Activated CD8-positive, alpha-beta memory T cell treated with anti-CD3 and anti-CD28 coated beads, Interleukin-2, amount 50 U/mL, for 1 hour (primary cell): ENCODE data around the gene SETD1B.
"Not testable (repeated sequence)": the region's sequence is repeated elsewhere in the genome, so short reads cannot be mapped to it uniquely, and the experiment has no call there.

Source experiments
- DNase-seq: peaks from one replicate; pipeline ENCODE4 v3.0.0-alpha.2; 2020; ENCODE audit errors: extremely low read depth

The SETD1B gene

DNA sequence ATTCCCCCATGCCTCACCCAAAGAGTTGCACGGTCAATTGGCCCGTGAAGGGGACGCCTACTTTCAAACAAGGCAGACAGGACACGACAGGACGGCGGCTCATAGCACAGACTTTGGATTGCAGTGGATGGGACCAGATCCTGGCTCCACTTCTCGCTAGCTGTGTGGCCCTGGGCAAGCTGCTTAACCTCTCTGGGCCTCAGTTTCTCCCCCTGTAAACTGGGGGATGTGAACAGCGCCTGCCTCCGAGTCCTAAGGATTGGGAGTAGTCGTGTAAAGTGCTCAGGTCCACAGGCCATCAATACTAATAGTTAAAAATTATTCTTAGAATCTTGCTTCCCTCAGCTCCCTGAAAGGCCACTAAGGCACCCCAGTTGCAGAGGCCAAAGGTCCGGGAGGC is 23.4 kb upstream of the SETD1B start:
- no peak for DNase-seq

DNA sequence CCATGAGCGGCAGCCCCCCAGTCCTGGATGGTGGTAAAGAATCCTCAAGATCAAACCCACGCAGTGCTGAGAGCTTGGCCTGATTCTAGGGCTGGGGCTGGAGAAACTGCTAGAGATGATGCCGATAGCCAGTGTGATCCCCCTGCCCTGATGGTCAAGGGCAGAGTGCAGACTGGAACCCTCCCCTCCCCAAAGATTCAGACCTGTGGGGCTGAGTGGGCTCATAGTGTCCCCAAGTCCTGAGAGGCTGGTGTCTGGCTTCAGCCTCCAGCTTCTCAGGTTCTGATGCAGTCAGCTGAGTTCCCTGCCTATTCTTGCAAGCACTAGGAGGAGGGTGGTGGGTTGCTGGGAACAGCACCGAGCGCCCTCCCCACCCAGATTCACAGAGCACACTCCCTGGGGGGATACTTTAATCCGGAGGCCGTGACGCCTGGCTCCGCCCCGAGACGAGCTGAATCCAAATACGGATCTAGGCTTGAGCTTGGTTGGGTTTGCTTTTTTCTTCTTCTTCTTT is 22.3 kb upstream of the SETD1B start:
- no peak for DNase-seq

DNA sequence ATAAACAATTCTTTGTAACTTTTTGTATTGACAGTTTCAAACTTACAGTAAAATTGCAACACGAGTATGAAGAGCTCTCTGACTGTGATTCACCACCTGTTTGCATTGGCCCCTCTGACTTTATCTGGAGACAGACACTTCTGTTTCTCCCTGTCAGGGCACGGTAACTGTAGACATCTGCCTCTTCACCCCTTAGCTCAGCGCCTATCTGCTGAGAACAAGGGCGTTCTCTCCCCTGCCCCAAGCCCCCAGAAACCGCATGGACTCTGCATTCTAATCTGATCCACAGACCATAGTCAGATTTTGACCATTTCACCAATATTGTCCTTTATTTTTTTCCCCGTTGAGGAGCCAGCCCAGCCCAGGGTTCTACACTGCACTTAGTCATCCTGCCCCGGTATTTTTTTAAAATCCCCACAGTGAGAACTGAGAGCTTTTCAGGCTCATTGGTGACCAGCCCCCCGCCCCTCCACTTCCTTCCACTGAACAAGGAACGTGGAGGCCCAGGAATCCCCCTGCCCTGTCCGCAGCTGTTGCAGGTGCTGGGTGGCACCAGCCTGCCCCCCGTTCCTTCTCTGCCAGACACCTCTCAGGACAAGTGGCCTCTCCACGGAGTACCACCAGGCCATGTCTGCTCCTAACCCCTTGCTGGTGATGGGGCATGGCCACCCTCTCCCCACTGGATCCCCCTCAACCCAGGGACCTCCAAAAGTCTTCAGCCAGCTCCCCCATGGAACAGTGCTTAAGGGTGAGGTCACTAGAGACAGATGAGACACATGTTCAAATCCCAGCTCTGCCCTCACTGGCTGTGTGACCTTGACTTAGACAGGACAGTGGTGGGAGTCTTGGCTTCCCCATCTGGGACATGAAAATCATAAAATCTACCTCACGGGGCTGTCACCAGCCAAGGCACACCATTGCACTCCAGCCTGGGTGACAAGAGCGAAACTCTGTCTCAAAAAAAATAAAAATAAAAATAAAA is 21.5 kb upstream of the SETD1B start:
- no peak for DNase-seq

DNA sequence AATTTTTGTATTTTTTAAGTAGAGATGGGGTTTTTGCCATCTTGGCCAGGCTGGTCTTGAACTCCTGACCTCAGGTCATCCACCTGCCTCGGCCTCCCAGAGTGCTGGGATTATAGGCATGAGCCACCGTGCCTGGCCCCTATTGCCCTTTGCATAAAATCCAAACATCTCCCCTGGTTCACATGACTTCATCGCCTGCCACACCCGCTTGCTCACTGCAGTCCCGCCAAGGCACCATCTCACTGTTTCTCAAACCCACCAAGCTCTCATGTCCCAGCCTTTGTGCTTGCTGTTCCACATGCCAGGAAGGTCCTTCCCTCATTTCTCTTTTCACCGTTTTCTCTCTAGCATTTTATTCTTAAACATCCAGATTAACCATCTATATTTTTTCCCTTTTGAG is 20.0 kb upstream of the SETD1B start:
- no peak for DNase-seq

DNA sequence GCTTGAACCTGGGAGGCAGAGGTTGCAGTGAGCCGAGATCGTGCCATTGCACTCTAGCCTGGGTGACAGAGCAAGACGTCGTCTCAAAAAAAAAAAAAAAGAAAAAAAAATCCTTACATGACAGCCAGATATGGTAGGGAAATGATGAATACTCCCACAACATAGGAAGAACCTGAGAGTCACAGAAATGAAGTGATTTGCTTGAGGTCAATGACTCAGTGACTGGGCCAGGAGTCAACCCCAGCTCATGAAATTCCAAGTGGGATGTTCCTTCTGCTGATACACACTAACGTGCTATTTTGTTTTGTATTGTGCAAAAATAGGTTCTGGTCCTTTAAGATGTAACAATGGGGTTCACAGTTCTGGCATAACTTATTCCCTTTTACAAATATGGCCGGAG is 19.3 kb upstream of the SETD1B start:
- DNase-seq = no peak

DNA sequence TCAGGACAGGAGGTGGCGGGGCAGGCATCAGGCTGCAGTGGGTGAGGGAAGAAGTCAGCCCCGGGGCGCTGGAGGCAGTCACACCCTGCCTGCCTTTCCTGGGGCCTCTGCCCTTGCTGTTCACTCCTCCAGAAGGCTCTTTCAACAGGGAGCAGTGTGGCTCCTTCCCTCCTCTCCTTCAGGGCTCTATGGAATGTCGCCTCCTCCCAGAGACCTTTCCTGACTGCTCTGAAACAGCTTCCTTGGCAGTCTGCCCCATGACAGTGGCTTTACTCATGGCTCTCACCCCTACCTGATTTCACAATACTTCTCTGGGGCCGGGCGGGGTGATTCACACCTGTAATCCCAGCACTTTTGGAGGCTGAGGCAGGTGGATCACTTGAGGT is 17.4 kb upstream of the SETD1B start:
- no peak for DNase-seq

DNA sequence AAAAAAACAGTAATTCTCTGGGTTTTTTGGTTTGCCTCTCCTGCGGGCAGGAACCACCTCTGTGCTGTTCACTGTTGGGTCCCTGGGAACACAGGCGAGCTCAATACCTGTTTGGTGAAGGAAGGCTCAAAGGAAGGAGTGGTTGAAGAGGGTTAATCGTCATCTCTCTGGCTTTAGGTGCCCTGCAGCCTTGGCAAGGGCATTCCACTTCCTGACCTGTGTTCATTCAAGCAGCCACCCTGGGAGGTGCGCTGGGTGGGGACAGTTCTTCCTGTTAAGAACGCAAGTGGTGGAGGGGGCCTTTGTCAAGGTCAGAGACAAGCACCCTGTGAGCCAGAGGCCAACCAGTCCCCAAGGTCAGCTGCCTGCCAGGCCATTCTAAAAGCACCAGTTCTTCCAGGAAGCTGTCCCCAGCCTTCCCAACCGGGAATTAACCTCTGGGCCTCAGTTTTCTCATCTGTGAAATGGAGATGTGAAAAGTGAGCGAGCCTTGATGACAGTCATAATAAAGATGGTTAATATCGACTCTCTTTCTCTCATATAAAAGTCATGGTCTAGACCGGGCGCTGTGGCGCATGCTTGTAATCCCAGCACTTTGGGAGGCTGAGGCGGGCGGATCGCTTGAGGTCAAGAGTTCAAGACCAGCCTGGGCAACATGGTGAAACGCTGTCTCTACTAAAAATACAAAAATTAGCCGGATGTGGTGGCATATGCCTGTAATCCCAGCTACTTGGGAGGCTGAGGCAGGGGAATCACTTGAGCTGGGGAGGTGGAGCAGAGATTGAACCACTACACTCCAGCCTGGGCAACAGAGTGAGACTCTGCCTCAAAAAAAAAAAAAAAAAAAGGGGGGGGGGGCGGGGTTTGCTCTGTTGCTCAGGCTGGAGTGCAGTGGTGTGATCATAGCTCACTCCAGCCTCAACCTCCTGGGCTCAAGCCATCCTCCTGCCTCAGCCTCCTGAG is 16.5 kb upstream of the SETD1B start:
- DNase-seq = no peak

DNA sequence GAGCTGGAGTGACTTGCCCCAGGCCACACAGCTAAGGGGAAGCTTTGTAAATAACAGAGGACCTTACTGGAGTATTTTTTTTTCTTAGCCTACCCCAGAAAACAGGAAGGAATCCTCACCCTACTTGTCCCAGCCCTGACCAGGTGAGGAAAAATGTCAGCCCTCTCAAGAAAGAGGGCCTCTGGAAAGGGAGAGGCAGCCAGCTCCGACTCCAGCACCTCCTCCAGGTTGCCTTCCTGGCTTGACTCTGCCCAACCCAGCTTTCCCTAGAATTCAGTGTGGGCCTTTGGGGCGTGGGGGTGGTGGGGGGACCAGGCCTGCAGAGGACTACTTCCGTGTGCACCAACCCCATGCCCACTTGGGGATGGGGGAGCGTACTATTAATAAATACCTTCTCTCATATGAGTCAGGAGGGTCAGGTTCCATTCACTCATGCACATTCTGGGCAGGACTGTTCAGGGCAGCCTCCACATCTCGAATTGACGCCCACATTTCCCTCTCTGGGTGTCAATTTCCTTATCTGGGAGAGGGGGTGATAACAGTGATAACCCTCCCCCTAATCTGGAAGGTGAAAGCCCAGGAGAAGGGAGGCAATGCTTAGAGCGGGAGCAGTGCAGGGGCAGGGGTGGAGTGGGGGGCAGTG is 15.5 kb upstream of the SETD1B start:
- DNase-seq = no peak

DNA sequence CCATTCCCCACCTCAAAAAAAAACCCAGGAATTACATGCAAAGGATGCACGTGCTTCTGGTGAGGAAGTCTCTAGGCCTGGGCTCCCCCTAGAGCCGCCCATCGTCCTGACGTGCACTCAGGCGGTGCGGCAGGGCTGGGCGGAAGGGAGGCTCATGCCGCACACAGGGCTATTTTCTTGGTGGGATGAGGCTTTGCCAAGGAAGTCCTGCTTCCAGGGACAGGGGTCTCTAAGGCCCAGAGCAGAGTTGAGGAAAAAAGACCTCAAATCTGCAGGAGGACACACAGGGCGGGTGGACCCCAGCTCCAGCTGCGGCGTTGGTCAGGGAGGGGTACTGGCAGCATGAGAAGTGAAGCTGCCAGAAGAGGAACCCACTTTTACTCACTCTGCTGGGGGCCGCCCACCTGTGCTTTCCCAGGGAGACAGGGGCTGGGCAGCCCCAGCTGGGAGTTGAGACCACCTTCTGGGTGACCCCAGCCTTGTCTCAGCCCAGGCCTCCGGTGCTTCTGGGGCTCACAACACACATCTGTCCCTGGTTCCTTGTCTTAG is 14.5 kb upstream of the SETD1B start:
- no peak for DNase-seq

DNA sequence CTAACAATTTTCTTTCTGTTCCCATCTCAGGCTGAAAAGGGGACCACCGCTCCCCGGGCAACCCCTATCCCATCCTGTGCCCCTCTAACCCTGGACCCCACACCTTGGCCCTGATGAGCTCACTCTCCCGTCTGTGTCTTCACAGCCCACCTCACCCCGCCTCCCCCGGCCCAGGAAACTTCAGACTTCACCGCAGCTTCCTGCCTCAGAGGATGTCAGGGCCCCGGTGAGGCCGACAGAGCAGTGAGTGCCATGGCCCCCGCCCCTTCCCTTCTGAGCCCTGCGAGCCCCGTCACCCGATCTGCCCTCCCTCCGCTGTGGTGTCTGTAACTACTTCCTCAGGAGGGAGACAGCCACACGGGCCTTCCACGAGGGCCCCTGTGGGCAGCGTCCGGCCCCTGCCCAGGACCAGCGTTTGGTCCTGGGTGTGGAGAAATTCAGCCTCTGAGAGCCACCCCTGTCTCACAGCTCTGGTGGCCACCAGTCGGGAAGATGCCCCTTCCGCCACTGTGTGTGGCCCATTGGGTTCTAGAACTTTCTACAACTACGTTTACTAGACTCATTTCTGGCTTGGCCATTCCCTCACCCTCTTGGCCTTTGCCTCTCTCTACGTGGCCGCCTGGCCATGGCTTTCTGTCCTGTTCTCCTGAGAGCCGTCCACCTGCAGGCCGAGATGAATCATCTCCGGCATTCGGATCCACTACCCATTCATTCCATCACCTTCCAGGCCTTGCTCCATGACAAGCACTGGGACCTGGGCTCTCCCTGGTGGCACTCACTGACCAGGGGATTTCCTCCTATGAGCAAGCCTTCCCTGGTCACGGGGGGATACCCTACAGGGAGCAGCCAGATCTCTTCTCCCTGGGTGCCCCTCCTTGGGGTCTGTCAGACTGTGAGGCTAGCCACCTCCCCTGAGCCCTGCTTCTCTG is 13.7 kb upstream of the SETD1B start:
- DNase-seq = peak; percentile 89

DNA sequence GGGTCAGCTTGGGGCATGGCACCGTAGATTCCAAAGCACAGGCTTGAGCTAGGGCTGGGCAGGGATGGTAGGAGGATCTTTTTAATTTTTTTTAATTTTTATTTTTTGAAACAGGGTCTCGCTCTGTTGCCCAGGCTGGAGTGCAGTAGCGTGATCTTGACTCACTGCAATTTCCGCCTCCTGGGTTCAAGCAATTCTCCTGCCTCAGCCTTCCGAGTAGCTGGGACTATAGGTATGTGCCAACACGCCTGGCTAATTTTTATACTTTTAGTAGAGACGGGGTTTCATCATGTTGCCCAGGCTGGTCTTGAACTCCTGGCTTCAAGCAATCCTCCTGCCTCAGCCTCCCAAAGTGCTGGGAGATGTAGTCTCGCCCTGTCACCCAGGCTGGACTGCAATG is 13.0 kb upstream of the SETD1B start:
- DNase-seq = not testable (repeated sequence)

DNA sequence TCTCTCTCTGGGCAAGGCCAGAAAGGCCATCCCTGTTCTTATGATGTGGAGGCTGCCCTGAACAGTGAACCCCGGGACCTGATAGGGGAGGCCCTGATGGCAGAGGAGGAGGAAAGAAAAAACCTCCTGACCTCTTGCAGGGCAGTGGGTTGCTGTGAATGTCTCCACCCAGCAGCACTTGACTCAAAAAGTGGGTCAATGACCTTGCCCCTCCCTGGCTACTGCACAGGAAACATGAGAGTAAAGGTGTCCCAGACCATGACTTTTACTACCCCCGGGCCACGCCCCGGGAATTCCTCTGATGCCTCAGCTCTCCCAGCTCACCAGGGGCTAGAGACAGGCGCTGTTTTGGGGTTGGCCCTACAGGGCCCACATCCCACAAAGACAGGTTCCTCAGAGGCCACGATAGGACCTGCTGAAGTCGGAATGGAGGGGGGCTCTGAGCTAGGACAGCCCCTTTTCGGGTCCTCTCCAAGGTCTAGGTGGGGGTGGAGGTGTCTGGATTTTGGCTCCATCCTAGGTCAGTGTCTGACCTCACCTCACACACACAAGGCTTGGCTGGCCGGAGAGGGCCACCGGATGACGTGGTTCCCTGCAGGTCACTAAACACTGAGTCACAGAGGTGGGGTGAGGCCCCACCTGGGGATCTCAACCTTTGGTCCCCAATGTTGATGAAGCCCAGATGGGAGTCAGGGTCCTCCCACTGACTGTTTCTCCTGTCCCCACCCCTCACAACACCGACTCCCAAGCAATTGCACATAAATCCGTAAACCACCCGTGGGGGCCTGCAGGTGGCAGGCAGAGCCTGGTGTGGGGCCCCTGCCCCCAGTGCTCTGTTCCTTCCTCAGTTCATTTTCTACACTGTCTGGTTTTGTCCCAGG is 11.9 kb upstream of the SETD1B start:
- no peak for DNase-seq

DNA sequence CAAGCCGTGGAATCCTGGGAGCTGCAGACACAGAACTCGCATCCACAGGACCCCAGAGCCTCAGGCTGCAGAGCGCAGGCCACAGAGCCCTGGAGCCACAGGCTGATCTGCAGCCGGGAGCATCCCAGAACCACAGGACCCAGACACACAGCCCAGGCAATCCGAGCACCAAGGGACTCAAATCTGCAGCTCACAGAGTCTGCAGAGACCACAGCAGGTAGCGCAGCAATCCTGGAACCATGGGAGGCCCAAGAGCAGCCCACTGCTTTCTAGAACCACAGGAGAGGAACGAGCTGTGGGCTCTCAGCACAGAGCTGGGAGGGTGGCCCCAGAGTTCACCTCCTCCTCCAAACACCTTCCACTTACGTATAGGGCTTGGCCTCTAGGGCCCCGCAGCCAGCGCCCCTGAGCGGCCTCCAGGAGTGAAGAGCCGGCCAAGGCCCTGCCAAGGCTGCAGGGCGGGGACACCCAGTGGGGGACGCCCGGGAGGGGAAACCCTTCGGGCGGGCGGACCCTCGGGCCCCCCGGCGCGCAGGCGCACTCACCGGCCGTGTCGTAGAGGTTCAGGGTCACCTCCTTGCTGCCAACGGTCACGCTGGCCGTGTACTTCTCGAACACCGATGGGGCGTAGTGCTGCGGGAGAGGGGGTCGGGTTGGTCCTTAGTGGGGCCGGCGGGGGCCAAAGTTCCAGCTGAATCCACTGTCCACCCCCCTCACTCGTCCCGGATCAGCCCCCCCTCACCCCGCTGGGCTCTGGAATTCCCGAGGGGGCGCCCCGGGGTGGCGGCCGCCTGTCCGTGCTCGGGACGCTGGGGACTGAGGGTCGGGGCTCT is 11.0 kb upstream of the SETD1B start:
- DNase-seq = no peak

DNA sequence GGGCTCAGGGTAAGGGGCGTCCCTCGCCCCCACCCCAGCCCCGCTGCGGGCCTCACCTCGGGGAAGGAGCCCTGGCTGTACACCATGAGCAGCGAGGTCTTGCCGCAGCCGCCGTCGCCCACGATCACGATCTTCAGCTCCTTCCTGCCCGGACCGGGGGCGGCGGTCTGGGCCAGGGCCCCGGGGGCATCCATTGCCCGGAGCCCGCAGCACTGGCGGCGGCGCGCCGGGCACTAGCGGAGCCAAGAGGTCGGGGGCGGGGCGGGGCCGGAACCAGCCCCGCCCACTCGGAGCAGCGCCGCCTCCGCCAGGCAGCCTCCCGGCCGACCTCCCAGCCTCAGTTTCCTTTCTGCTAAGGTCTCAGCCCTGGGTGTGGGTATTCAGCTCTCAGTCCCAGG is 10.4 kb upstream of the SETD1B start, which contains the start of gene RHOF:
RHOF (minus strand) TSS at position 249 of the 398 bp plus-strand sequence; CDS start at position 194, 55 bp downstream.
- no peak for DNase-seq

DNA sequence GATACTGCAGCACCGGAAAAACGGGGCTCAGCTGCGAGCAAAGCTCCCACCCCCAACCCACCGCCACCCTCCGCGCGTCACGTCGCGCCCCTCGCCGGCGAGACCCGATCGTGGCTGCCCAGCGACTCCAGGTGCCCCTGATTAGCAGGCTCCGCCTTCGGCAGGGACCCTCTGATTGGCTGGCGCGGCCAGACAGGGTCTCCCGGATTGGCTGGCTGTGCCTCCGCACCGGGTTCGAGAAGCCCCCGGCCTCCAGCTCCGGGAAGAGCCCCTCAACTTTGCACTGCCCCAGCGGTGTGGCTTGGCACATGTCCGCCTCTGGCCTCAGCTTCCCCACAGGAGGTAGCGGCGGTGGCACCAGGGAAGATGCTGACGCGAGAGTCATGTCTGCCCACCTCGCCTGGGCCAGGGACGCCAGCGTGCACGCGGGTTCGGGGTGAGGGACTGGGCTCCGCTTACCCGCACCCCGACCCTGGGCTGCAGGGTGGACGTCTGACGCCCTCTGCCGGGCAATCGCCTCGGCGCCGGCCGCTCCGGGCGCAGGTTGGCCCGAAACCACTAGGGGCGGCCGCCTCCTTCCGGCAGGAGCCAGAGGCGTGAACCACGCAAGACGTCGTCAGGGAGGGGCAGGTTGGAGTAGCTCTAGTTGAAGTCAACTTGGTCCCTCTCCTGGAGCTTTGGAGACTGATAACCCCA is 9.8 kb upstream of the SETD1B start:
- DNase-seq = peak; percentile 82

DNA sequence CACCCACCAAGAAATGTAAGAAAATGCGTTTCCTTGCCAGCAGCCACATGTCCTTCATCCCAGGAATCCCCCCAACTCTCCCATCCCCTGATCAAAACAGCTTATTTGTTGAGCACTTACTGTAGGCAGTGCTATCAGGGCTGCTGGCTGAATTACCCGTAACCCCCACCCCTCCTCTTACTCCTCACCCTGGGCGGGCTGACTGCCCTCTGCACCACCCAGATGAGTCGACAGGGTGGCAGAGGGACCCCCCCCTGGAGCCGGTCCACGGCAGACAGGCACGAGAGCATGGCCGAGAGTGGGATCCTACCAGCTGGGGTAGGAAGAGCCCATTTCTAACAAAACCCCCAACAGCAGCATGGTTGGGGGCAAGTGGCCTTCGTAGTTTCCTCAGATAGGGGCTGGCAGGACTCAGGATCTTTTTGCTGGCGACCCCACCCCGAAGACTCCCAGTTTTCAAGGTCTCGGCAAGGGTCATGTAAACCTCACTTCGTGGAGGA is 9.2 kb upstream of the SETD1B start:
- no peak for DNase-seq
